Measurements from ENCODE around the gene MAVS.

MAVS gene

GRCh38 chr20:3812259-3812681, 34.4 kb upstream of the MAVS start:
- Histone ChIP-seq H4K20me1 (ENCODE audit: insufficient read depth, low read length) (no peaks in the 10 kb centered on the region), H3K9ac (ENCODE audit: low read length) (no peak overlapping the region), H3F3A (ENCODE audit: insufficient read depth, low read length) (no peaks in the 10 kb centered on the region; the same call in 1 of the 2 replicates), H3K36me3 (replicated peaks; ENCODE audit: insufficient read depth, low read length) (no peaks in the 10 kb centered on the region), H3K4me1 (ENCODE audit: low read length) (no peaks in the 10 kb centered on the region), H3K9me2 (replicated peaks; ENCODE audit: insufficient read depth, low read length) (no peaks in the 10 kb centered on the region), H3K27ac (ENCODE audit: low read length) (no peak overlapping the region), H2AFZ (ENCODE audit: low read length) (no peak overlapping the region), H3K27me3 (replicated peaks; ENCODE audit: insufficient read depth, low read length) (no peaks in the 10 kb centered on the region), H3K9me3 (replicated peaks; ENCODE audit: insufficient read depth, low read length) (no peaks in the 10 kb centered on the region), H3K4me2 (ENCODE audit: low read depth, low read length) (no peak overlapping the region), H3K79me2 (ENCODE audit: low read length) (no peaks in the 10 kb centered on the region), H3K4me3 (ENCODE audit: low read length) (no peak overlapping the region)
- DNase-seq = no peak
- TF ChIP-seq CTCF (IDR thresholded peaks at IDR 0.05; ENCODE audit: low read length) (no peak), EZH2phosphoT487 (IDR thresholded peaks at IDR 0.05; ENCODE audit: low read length) (no peak), EZH2 (optimal IDR thresholded peaks at IDR 0.05; ENCODE audit: low read depth, low read length) (no peak)

- no peak overlapping the region for H3K4me3 ChIP-seq (ENCODE audit: low read length)
- no peaks in the 10 kb centered on the region for H4K20me1 ChIP-seq (ENCODE audit: insufficient read depth, low read length)
- no peak for TF ChIP-seq EZH2 (optimal IDR thresholded peaks at IDR 0.05; ENCODE audit: low read depth, low read length)
- TF ChIP-seq CTCF (IDR thresholded peaks at IDR 0.05; ENCODE audit: low read length) = no peak
- no peak for TF ChIP-seq EZH2phosphoT487 (IDR thresholded peaks at IDR 0.05; ENCODE audit: low read length)
- no peaks in the 10 kb centered on the region for H3K9me2 ChIP-seq (replicated peaks; ENCODE audit: insufficient read depth, low read length)
- no peak overlapping the region for H2AFZ ChIP-seq (ENCODE audit: low read length)
- DNase-seq = no peak
- H3K4me2 ChIP-seq (ENCODE audit: low read depth, low read length) = no peak overlapping the region
- no peaks in the 10 kb centered on the region for H3K36me3 ChIP-seq (replicated peaks; ENCODE audit: insufficient read depth, low read length)
- H3F3A ChIP-seq (ENCODE audit: insufficient read depth, low read length) = no peaks in the 10 kb centered on the region
- no peaks in the 10 kb centered on the region for H3K9me3 ChIP-seq (replicated peaks; ENCODE audit: insufficient read depth, low read length)
- no peak overlapping the region for H3K9ac ChIP-seq (ENCODE audit: low read length)
- H3K4me1 ChIP-seq (ENCODE audit: low read length) = no peaks in the 10 kb centered on the region
- no peak overlapping the region for H3K27ac ChIP-seq (ENCODE audit: low read length)
- H3K79me2 ChIP-seq (ENCODE audit: low read length) = no peaks in the 10 kb centered on the region
- H3K27me3 ChIP-seq (replicated peaks; ENCODE audit: insufficient read depth, low read length) = no peaks in the 10 kb centered on the region
Observed at GRCh38 chr20:3812975-3813847, 33.4 kb upstream of the MAVS start.

- H3K4me2 ChIP-seq (ENCODE audit: low read depth, low read length) = no peak overlapping the region
- no peaks in the 10 kb centered on the region for H3K27me3 ChIP-seq (replicated peaks; ENCODE audit: insufficient read depth, low read length)
- TF ChIP-seq EZH2 (optimal IDR thresholded peaks at IDR 0.05; ENCODE audit: low read depth, low read length) = no peak
- no peak for TF ChIP-seq EZH2phosphoT487 (IDR thresholded peaks at IDR 0.05; ENCODE audit: low read length)
- no peak for TF ChIP-seq CTCF (IDR thresholded peaks at IDR 0.05; ENCODE audit: low read length)
- no peaks in the 10 kb centered on the region for H3K36me3 ChIP-seq (replicated peaks; ENCODE audit: insufficient read depth, low read length)
- DNase-seq = no peak
- no peak overlapping the region for H3K4me3 ChIP-seq (ENCODE audit: low read length)
- H2AFZ ChIP-seq (ENCODE audit: low read length) = no peak overlapping the region
- H4K20me1 ChIP-seq (ENCODE audit: insufficient read depth, low read length) = no peaks in the 10 kb centered on the region
- no peak overlapping the region for H3K27ac ChIP-seq (ENCODE audit: low read length)
- H3F3A ChIP-seq (ENCODE audit: insufficient read depth, low read length) = no peaks in the 10 kb centered on the region
- 0 out of 2 replicates have a peak, but pooled peaks cover 5% of the 10 kb centered on the region for H3K4me1 ChIP-seq (ENCODE audit: low read length)
- H3K9ac ChIP-seq (ENCODE audit: low read length) = no peak overlapping the region
- no peaks in the 10 kb centered on the region for H3K79me2 ChIP-seq (ENCODE audit: low read length)
- no peaks in the 10 kb centered on the region for H3K9me2 ChIP-seq (replicated peaks; ENCODE audit: insufficient read depth, low read length)
- no peaks in the 10 kb centered on the region for H3K9me3 ChIP-seq (replicated peaks; ENCODE audit: insufficient read depth, low read length)
Observed at GRCh38 chr20:3813848-3814581, 32.6 kb upstream of the MAVS start.
